ENCODE results near the gene ZNF221. TPM values are rescaled to one million over a fixed set of nuclear protein-coding genes. Genes with fewer than 3 reads are reported as not detected.
"Not testable (repeated sequence)": the region's sequence is repeated elsewhere in the genome, so short reads cannot be mapped to it uniquely, and the experiment has no call there.

Gene ZNF221
- total RNA-seq, 4 donors from 2014 or later, result 4.2 to 14.3 (median 6.2) TPM

DNA sequence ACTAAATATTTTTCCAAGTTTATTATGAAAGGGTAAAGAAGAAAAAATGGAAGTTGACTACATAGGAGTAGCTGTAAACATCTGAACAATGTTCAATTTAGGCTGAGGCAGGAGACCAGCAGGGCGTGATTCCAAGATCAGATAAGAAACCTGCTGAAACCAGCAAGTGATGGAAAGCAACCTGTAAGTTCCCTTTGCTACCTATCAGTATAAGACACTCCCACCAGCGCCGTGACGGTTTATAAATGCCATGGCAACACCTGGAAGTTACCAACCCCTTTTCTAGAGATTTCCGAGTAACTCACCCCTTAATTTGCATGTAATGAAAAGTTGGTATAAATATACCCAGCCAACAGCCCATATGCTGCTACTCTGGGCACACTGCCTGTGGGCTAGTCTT, 14.8 kb upstream of the ZNF221 start:
- WGBS, 2 donors (ENCODE audit: low coverage in 1 of 2), result 77 to 80% methylated on average over 2 to 5 of the region's 5 CpGs
- peaks cover 0 to 21% of the 10 kb centered on the region in 2 donors for H3K36me3 ChIP-seq
- TF ChIP-seq POLR2AphosphoS5 (IDR thresholded peaks at IDR 0.05) (no peak), EP300 (IDR thresholded peaks at IDR 0.05) (no peak), POLR2A (IDR thresholded peaks at IDR 0.05) (no peak)
- TF ChIP-seq, protein P1, sequence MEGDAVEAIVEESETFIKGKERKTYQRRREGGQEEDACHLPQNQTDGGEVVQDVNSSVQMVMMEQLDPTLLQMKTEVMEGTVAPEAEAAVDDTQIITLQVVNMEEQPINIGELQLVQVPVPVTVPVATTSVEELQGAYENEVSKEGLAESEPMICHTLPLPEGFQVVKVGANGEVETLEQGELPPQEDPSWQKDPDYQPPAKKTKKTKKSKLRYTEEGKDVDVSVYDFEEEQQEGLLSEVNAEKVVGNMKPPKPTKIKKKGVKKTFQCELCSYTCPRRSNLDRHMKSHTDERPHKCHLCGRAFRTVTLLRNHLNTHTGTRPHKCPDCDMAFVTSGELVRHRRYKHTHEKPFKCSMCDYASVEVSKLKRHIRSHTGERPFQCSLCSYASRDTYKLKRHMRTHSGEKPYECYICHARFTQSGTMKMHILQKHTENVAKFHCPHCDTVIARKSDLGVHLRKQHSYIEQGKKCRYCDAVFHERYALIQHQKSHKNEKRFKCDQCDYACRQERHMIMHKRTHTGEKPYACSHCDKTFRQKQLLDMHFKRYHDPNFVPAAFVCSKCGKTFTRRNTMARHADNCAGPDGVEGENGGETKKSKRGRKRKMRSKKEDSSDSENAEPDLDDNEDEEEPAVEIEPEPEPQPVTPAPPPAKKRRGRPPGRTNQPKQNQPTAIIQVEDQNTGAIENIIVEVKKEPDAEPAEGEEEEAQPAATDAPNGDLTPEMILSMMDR (IDR thresholded peaks at IDR 0.05), result no peak
- no peak for ATAC-seq
- peaks cover 0 to 7% (median 0%) of the 10 kb centered on the region in 3 donors for H3K9me3 ChIP-seq
- no peaks in the 10 kb centered on the region for H3K27me3 ChIP-seq
- peaks cover 4 to 30% (median 7%) of the 10 kb centered on the region in 3 donors for H3K4me1 ChIP-seq
- H3K27ac ChIP-seq, result no peak overlapping the region
- no peak overlapping the region for H3K4me3 ChIP-seq

DNA sequence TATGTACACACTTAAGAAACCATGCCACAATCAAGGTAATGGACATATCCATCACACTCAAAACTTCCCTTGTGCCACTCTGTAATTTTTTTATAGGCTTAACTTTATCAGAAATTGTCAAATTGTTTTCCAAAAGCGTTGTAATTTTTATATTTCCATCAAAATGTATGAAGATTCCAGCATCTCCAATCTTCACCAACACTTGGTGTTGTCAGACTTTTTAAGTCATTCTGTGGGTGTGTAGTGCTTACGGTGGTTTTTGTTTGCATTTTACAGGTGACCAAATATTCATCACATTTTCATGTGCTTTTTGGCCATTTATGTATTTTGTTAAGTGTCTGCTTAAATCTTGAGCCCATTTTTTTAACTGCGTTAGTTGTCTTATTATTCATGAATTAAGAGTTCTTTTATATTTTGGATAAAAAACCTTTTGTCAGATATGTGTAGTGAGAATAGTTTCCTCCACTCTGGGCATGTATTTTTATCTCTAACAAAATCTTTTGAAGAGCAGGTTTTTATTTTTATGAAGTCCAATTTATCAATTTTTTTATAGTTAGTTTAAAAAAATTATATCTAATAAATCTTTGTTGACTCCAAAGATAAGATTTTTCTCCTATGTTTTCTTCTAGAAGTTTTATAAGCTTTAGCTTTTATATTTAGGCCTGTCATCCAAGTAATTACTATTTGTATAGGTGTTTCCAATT, 11.3 kb upstream of the ZNF221 start:
- Histone ChIP-seq H3K27ac (no peak overlapping the region), H3K4me1 (peaks cover 0 to 6% (median 0%) of the 10 kb centered on the region in 3 donors), H3K9me3 (peaks cover 0 to 7% (median 0%) of the 10 kb centered on the region in 3 donors), H3K4me3 (no peak overlapping the region), H3K36me3 (no peaks in the 10 kb centered on the region), H3K27me3 (no peaks in the 10 kb centered on the region)
- WGBS, 2 donors (ENCODE audit: low coverage in 1 of 2), result 69 to 74% methylated on average over 3 of the region's 3 CpGs
- TF ChIP-seq POLR2A (IDR thresholded peaks at IDR 0.05), result no peak
- no peak for TF ChIP-seq POLR2AphosphoS5 (IDR thresholded peaks at IDR 0.05)
- TF ChIP-seq, protein P1 (IDR thresholded peaks at IDR 0.05), result no peak
- TF ChIP-seq EP300 (IDR thresholded peaks at IDR 0.05), result no peak
- no peak for ATAC-seq

DNA sequence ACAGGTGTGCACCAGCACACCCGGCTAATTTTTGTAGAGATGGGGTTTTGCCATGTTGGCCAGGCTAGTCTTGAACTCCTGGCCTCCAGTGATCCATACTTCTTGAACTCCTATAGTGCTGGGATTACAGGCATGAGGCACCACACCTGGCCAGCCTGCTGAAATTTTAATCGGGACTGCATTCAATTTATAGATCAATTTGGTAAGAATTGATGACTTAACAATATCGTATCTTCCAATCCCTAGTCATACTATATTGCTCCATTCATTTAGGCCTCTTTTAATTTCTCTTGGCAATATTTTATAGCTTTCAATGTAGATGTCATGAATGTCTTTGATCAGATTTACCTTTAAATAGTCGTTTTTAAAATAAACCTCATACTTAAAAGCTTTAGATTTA, 10.3 kb upstream of the ZNF221 start:
- WGBS, 2 donors (ENCODE audit: low coverage in 1 of 2), result 71 to 79% methylated on average over 4 of the region's 4 CpGs
- no peak overlapping the region for H3K27ac ChIP-seq
- H3K9me3 ChIP-seq, result peaks cover 0 to 7% (median 0%) of the 10 kb centered on the region in 3 donors
- no peak for ATAC-seq
- no peak overlapping the region for H3K4me3 ChIP-seq
- no peak for TF ChIP-seq POLR2AphosphoS5 (IDR thresholded peaks at IDR 0.05)
- peaks cover 5% of the 10 kb centered on the region for H3K27me3 ChIP-seq
- no peaks in the 10 kb centered on the region for H3K36me3 ChIP-seq
- H3K4me1 ChIP-seq, result peaks cover 0 to 2% (median 0%) of the 10 kb centered on the region in 3 donors

DNA sequence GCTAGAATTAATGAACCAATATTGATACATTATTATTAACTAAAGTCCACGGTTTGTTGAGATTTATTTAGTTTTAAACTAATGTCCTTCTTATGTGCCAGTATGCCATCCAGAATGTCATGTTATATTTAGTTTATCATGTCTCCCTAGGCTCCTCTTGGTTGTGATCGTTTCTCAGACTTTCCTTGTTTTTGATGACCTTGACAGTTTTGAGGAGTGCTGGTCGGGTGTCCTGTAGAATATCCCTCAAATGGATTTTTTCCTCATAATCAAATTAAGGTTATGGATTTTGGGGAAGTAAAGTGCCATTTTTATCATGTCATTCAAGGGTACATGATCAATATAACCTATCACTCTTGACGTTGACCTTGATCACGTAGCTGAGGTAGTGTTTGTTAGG, 9.8 kb upstream of the ZNF221 start:
- Histone ChIP-seq H3K27me3 (peaks cover 6% of the 10 kb centered on the region), H3K4me1 (no peaks in the 10 kb centered on the region), H3K27ac (no peak overlapping the region), H3K9me3 (peaks cover 0 to 11% (median 0%) of the 10 kb centered on the region in 3 donors), H3K36me3 (no peaks in the 10 kb centered on the region), H3K4me3 (no peak overlapping the region)
- WGBS, 2 donors (ENCODE audit: low coverage in 1 of 2), result 69 to 74% methylated on average over 4 to 5 of the region's 5 CpGs
- no peak for ATAC-seq
- TF ChIP-seq, protein P1 (IDR thresholded peaks at IDR 0.05), result no peak
- TF ChIP-seq POLR2AphosphoS5 (IDR thresholded peaks at IDR 0.05), result no peak
- TF ChIP-seq POLR2A (IDR thresholded peaks at IDR 0.05), result no peak
- no peak for TF ChIP-seq EP300 (IDR thresholded peaks at IDR 0.05)

DNA sequence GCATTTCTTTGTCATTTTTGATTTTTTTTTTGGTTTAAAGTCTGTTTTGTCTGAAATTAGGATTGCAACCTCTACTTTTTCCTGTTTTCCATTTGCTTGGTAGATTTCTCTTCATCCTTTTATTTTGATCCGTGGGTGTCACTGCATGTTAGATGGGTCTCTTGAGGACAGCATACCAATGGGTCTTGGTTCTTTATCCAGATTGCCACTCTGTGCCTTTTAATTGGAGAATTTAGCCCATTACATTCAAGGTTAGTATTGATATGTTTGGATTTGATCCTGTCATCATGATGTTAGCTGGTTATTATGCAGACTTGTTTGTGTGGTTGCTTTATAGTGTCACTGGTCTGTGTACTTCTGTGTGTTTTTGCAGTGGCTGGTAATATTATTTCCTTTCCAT, 3.6 kb upstream of the ZNF221 start:
- Histone ChIP-seq H3K27me3 (peaks cover 18% of the 10 kb centered on the region), H3K9me3 (peaks cover 0 to 28% (median 0%) of the 10 kb centered on the region in 3 donors)
- not testable (repeated sequence) for H3K36me3 ChIP-seq, H3K4me1 ChIP-seq, H3K27ac ChIP-seq, ATAC-seq, H3K4me3 ChIP-seq
- WGBS, 2 donors (ENCODE audit: low coverage in 1 of 2), result 0% methylated on average over 1 of the region's 1 CpG; no CpG with 5 or more reads in 1 of the 2 donors

DNA sequence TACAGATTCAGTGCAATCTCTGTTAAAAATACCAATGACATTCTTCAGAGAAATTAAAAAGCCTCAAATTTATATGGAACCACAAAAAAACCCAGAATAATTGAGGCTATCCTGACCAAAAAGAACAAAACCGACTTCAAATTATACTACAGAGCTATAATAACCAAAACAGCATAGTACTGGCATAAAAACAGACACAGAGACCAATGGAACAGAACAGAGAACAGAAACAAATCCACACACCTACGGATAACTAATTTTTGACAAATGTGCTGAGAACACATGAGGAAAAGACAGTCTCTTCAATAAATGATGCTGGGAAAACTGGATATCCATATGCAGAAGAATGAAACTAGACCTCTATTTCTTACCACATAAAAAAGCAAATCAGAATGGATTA, 1.2 kb upstream of the ZNF221 start:
- Histone ChIP-seq H3K36me3 (peaks cover 0 to 23% of the 10 kb centered on the region in 2 donors), H3K27me3 (peaks cover 18% of the 10 kb centered on the region), H3K9me3 (peaks cover 0 to 46% (median 0%) of the 10 kb centered on the region in 3 donors)
- 92 to 93% methylated on average over 2 of the region's 2 CpGs for WGBS, 2 donors (ENCODE audit: low coverage in 1 of 2)
- not testable (repeated sequence) for H3K27ac ChIP-seq, ATAC-seq, H3K4me1 ChIP-seq, H3K4me3 ChIP-seq

Data from gastroesophageal sphincter (tissue), 4 donors.